Neuronal stem cell (in vitro differentiated cells): Measurements from ENCODE around the gene NEUROD4.
"Not testable (repeated sequence)": the region's sequence is repeated elsewhere in the genome, so short reads cannot be mapped to it uniquely, and the experiment has no call there.

Source experiments
- DNase-seq: peaks from one replicate; pipeline ENCODE4 v3.0.0-alpha.2; 2013; ENCODE audit warnings: low spot score
- H2AFZ ChIP-seq: one replicate; pipeline ENCODE4 v1.6.1; 2013; ENCODE audit warnings: mild to moderate bottlenecking, low read length, inconsistent platforms
- H2AK5ac ChIP-seq: 2 replicates; pipeline ENCODE4 v1.6.1; 2013; ENCODE audit warnings: low read depth, mild to moderate bottlenecking, inconsistent platforms, low read length, moderate library complexity, mixed read lengths
- H2BK120ac ChIP-seq: 2 replicates; pipeline ENCODE4 v1.6.1; 2013; ENCODE audit warnings: low read depth, mild to moderate bottlenecking, inconsistent platforms, low read length, moderate library complexity, mixed read lengths
- H2BK12ac ChIP-seq: one replicate; pipeline ENCODE4 v1.6.1; 2013; ENCODE audit warnings: low read length, inconsistent platforms
- H2BK15ac ChIP-seq: 2 replicates; pipeline ENCODE4 v1.6.1; 2013; ENCODE audit warnings: mild to moderate bottlenecking, low read length, inconsistent platforms, mixed read lengths
- H2BK5ac ChIP-seq: one replicate; pipeline ENCODE4 v1.6.1; 2013; ENCODE audit warnings: inconsistent platforms, mild to moderate bottlenecking, low read length, moderate library complexity
- H3K14ac ChIP-seq: one replicate; pipeline ENCODE4 v1.6.1; 2013; ENCODE audit warnings: low read length, inconsistent platforms
- H3K18ac ChIP-seq: 2 replicates; pipeline ENCODE4 v1.6.1; 2013; ENCODE audit warnings: low read length, inconsistent platforms
- H3K23ac ChIP-seq: 2 replicates; pipeline ENCODE4 v1.6.1; 2013; ENCODE audit warnings: low read depth, mild to moderate bottlenecking, mixed read lengths, low read length, inconsistent platforms; ENCODE audit not compliant: poor library complexity
- H3K27ac ChIP-seq: replicated peaks from 3 replicates; pipeline ENCODE4 v1.5.1; 2013; ENCODE audit warnings: low read length, inconsistent platforms
- H3K27me3 ChIP-seq, 3 experiments: 2 replicates each; pipeline ENCODE4 v1.6.1; 2013; ENCODE audit warnings: low read length in 3 of 3, mild to moderate bottlenecking in 2 of 3, inconsistent platforms in 1 of 3, low read depth in 1 of 3, mixed read lengths in 1 of 3, moderate library complexity in 1 of 3; ENCODE audit not compliant: control insufficient read depth in 3 of 3, insufficient read depth in 3 of 3
- H3K36me3 ChIP-seq, 2 donors: replicated peaks in 1 of 2; 2 replicates each; pipeline ENCODE4 v1.6.1; 2013; ENCODE audit warnings: low read length in 2 of 2; ENCODE audit not compliant: control insufficient read depth in 2 of 2, insufficient read depth in 2 of 2
- H3K4ac ChIP-seq: 2 replicates; pipeline ENCODE4 v1.6.1; 2013; ENCODE audit warnings: inconsistent platforms, mild to moderate bottlenecking, low read length, moderate library complexity
- H3K4me1 ChIP-seq, 2 donors: 1 replicate in 1 of 2; 2 replicates in 1 of 2; pipeline ENCODE4 v1.6.1; 2013; ENCODE audit warnings: low read length in 2 of 2, low read depth in 1 of 2; ENCODE audit not compliant: control insufficient read depth in 2 of 2, insufficient read depth in 1 of 2
- H3K4me2 ChIP-seq: one replicate; pipeline ENCODE4 v1.6.1; 2013; ENCODE audit warnings: mild to moderate bottlenecking, low read length, inconsistent platforms; ENCODE audit not compliant: insufficient read depth, poor library complexity, severe bottlenecking
- H3K4me3 ChIP-seq, 2 donors: 2 replicates each; pipeline ENCODE4 v1.5.1; 2013; ENCODE audit warnings: low read length in 2 of 2, mild to moderate bottlenecking in 2 of 2, inconsistent platforms in 1 of 2, moderate library complexity in 1 of 2
- H3K79me1 ChIP-seq: one replicate; pipeline ENCODE4 v1.6.1; 2013; ENCODE audit warnings: low read depth, mild to moderate bottlenecking, inconsistent platforms, low read length, moderate library complexity
- H3K9ac ChIP-seq: one replicate; pipeline ENCODE4 v1.6.1; 2013; ENCODE audit warnings: mild to moderate bottlenecking, low read depth, low read length, inconsistent platforms; ENCODE audit not compliant: poor library complexity
- H3K9me3 ChIP-seq, 2 donors: replicated peaks in 1 of 2; 2 replicates each; pipeline versions ENCODE3 to v1.6.1; 2013; ENCODE audit warnings: low read length in 2 of 2, mild to moderate bottlenecking in 2 of 2, inconsistent platforms in 1 of 2, low read depth in 1 of 2, mixed read lengths in 1 of 2, moderate library complexity in 1 of 2; ENCODE audit not compliant: control insufficient read depth in 2 of 2, insufficient read depth in 1 of 2
- H4K8ac ChIP-seq: one replicate; pipeline ENCODE4 v1.6.1; 2013; ENCODE audit warnings: low read depth, mild to moderate bottlenecking, inconsistent platforms, low read length, moderate library complexity
- H4K91ac ChIP-seq: one replicate; pipeline ENCODE4 v1.6.1; 2013; ENCODE audit warnings: low read length, low read depth, mild to moderate bottlenecking, inconsistent platforms; ENCODE audit not compliant: poor library complexity
- WGBS, 2 donors: extraction: QIAGEN DNeasy Blood & Tissue Kit; methylation state at CpG; one replicate each; pipeline ENCODE4 v1.1.7; 2013; ENCODE audit warnings: missing lambda C conversion rate in 2 of 2, mixed read lengths in 1 of 2; ENCODE audit not compliant: insufficient read length in 2 of 2, insufficient replicate concordance in 1 of 2; ENCODE audit errors: extremely low coverage in 2 of 2; 5-methylcytosine and 5-hydroxymethylcytosine counted together

The NEUROD4 gene

DNA sequence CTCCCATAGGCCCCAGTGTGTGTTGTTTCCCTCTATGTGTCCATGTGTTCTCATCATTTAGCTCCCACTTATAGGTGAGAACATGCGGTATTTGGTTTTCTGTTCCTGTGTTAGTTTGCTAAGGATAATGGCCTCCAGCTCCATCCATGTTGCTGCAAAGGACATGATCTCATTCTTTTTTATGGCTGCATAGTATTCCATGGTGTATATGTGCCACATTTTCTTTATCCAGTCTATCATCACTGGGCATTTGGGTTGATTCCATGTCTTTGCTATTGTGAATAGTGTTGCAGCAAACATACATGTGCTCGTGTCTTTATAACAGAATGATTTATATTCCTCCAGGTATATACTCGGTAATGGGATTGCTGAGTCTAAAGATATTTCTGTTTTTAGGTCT lies 33.0 kb upstream of the NEUROD4 start:
- H3K14ac ChIP-seq, H2BK5ac ChIP-seq, H2AFZ ChIP-seq, H3K4me1 ChIP-seq, H2BK12ac ChIP-seq, H3K4me3 ChIP-seq, H3K36me3 ChIP-seq, H3K9me3 ChIP-seq, H3K18ac ChIP-seq, H4K8ac ChIP-seq, H2AK5ac ChIP-seq, H3K4ac ChIP-seq, H3K23ac ChIP-seq, H3K79me1 ChIP-seq, DNase-seq, H4K91ac ChIP-seq, H3K4me2 ChIP-seq, H3K27ac ChIP-seq, H2BK120ac ChIP-seq, H3K9ac ChIP-seq, H3K27me3 ChIP-seq, H2BK15ac ChIP-seq: not testable (repeated sequence)
- WGBS, 2 donors, result no CpG with 5 or more reads among the region's 3 CpGs

DNA sequence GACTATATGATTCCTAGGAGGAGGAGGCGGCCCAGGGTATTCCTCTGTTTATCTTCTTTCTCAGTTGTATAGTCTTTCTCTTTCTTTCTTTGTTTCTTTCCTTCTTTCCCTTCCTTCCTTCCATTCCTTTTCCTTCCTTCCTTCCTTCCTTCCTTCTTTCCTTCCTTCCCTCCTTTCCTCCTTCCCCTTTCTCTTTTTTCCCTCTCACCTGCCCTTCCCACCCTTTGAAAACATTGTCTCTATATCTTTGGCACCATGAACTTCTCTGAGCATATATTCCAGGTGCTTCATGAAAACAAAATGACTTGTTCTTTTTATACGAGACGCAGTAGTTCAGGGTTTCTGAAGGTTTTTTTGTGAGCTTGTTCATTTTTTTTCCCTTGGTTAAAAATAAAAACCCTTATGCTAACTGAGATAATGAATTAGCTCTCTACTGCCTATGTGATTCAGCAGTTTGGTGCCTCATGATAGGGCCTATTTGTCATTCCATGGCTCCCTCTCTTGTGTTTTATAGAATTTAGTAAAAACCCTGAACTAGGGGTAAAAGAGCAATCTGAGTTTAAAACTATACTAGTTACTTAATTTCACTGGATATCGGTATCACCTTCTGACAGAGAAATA lies 32.1 kb upstream of the NEUROD4 start:
- no peak overlapping the region for H2AK5ac ChIP-seq
- H3K27me3 ChIP-seq, result no peaks in the 10 kb centered on the region
- H2BK15ac ChIP-seq, result no peak overlapping the region
- H3K18ac ChIP-seq, result no peak overlapping the region
- H3K4ac ChIP-seq, result no peak overlapping the region
- DNase-seq, result no peak
- no peaks in the 10 kb centered on the region for H3K79me1 ChIP-seq
- H2AFZ ChIP-seq, result no peak overlapping the region
- H3K4me2 ChIP-seq, result no peak overlapping the region
- no peak overlapping the region for H3K23ac ChIP-seq
- WGBS, 2 donors, result no CpG with 5 or more reads among the region's 4 CpGs
- no peaks in the 10 kb centered on the region for H3K4me1 ChIP-seq
- no peaks in the 10 kb centered on the region for H3K36me3 ChIP-seq
- H3K14ac ChIP-seq, result no peak overlapping the region
- no peak overlapping the region for H2BK12ac ChIP-seq
- no peak overlapping the region for H4K91ac ChIP-seq
- no peak overlapping the region for H2BK5ac ChIP-seq
- H3K9ac ChIP-seq, result no peak overlapping the region
- no peak overlapping the region for H4K8ac ChIP-seq
- no peaks in the 10 kb centered on the region for H3K9me3 ChIP-seq
- H3K4me3 ChIP-seq, result no peak overlapping the region
- no peak overlapping the region for H2BK120ac ChIP-seq
- no peak overlapping the region for H3K27ac ChIP-seq

DNA sequence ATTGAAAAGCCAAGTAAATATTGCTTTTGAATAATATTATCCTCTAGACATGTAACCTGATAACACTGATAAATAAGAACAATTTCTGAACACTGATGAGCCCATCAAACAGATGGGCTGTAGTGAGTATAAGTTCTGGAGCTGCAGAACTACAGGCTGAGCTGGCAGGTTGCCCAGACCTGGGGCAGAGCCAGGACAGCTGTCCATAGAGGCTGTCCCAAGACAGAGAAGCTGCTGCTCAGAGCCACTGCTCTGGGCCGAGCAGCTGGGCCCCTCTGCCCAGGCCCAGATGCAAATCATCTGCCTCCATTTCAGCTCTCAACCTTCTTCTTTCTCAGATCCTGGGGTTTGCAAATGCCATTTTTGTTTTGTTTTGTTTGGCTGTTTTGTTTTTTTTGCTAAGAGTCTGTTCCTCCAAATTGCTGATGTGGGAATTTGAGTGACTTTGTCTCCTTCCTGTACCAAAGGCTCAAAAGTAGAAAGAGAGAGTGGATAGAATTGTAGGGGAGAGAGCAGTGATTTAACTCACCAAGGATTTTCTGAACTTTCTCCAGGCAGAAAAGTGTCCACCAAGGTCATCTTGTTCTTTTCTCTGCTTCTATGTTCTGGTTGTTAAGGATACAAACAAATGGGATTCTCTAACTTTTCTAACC lies 31.2 kb upstream of the NEUROD4 start:
- Histone ChIP-seq H3K4me1 (no peaks in the 10 kb centered on the region), H2BK15ac (no peak overlapping the region), H3K79me1 (no peaks in the 10 kb centered on the region), H3K14ac (no peak overlapping the region), H2BK12ac (no peak overlapping the region), H3K9me3 (no peaks in the 10 kb centered on the region), H3K18ac (no peak overlapping the region), H3K4me2 (no peak overlapping the region), H2AK5ac (no peak overlapping the region), H4K91ac (no peak overlapping the region), H3K27ac (no peak overlapping the region), H3K27me3 (no peaks in the 10 kb centered on the region), H3K36me3 (no peaks in the 10 kb centered on the region), H2AFZ (no peak overlapping the region), H3K4me3 (no peak overlapping the region), H3K23ac (no peak overlapping the region), H2BK120ac (no peak overlapping the region), H3K9ac (no peak overlapping the region), H4K8ac (no peak overlapping the region), H2BK5ac (no peak overlapping the region), H3K4ac (no peak overlapping the region)
- no peak for DNase-seq
- no CpG with 5 or more reads among the region's 1 CpG for WGBS, 2 donors

GRCh38 chr12:54989829-54990228 lies 29.9 kb upstream of the NEUROD4 start:
- H4K91ac ChIP-seq, result no peak overlapping the region
- no peak overlapping the region for H3K4me2 ChIP-seq
- H2BK15ac ChIP-seq, result no peak overlapping the region
- no peak overlapping the region for H2BK120ac ChIP-seq
- no peak overlapping the region for H3K14ac ChIP-seq
- no peak overlapping the region for H2AFZ ChIP-seq
- H3K4me3 ChIP-seq, result no peak overlapping the region
- no CpG with 5 or more reads among the region's 1 CpG for WGBS, 2 donors
- H3K27ac ChIP-seq, result no peak overlapping the region
- H3K18ac ChIP-seq, result no peak overlapping the region
- no peaks in the 10 kb centered on the region for H3K36me3 ChIP-seq
- no peak overlapping the region for H2AK5ac ChIP-seq
- no peaks in the 10 kb centered on the region for H3K9me3 ChIP-seq
- no peak overlapping the region for H3K9ac ChIP-seq
- no peaks in the 10 kb centered on the region for H3K27me3 ChIP-seq
- no peak overlapping the region for H4K8ac ChIP-seq
- H3K79me1 ChIP-seq, result no peaks in the 10 kb centered on the region
- no peak for DNase-seq
- H3K4ac ChIP-seq, result no peak overlapping the region
- no peak overlapping the region for H3K23ac ChIP-seq
- no peak overlapping the region for H2BK5ac ChIP-seq
- H2BK12ac ChIP-seq, result no peak overlapping the region
- H3K4me1 ChIP-seq, result no peaks in the 10 kb centered on the region
